NCI-H2227 (cell line): ENCODE results near the gene SAMM50.

Experiments
- DNase-seq: peaks from one replicate; lab custom pipeline; 2025; ENCODE audit not compliant: unreplicated experiment; lab: John Stamatoyannopoulos, UW

SAMM50 gene

GRCh38 chr22:43945632-43946383 lies 9.4 kb upstream of the SAMM50 start:
- DNase-seq = peak; percentile 5

GRCh38 chr22:43946384-43946667 lies 8.9 kb upstream of the SAMM50 start:
- DNase-seq = peak; percentile 9

- no peak for DNase-seq
Measured at GRCh38 chr22:43948836-43949406, 6.3 kb upstream of the SAMM50 start.

- DNase-seq = no peak
Measured at GRCh38 chr22:43951391-43951790, 3.9 kb upstream of the SAMM50 start.

GRCh38 chr22:43951966-43952365 lies 3.3 kb upstream of the SAMM50 start:
- no peak for DNase-seq

GRCh38 chr22:43953988-43954785 lies 1.1 kb upstream of the SAMM50 start:
- no peak for DNase-seq

GRCh38 chr22:43955883-43956782 lies 891 bp downstream of the SAMM50 start:
- DNase-seq = no peak

- no peak for DNase-seq
Measured at GRCh38 chr22:43956805-43957463, 1.7 kb downstream of the SAMM50 start.

- DNase-seq = no peak
Measured at GRCh38 chr22:43957871-43958270, 2.6 kb downstream of the SAMM50 start.

- no peak for DNase-seq
Measured at GRCh38 chr22:43964314-43964857, 9.1 kb downstream of the SAMM50 start.

GRCh38 chr22:43967069-43967468 lies 11.8 kb downstream of the SAMM50 start:
- no peak for DNase-seq

- DNase-seq = no peak
Measured at GRCh38 chr22:43968614-43969013, 13.4 kb downstream of the SAMM50 start.

GRCh38 chr22:43969021-43969878 lies 14.0 kb downstream of the SAMM50 start:
- no peak for DNase-seq

- no peak for DNase-seq
Measured at GRCh38 chr22:43969989-43970755, 14.9 kb downstream of the SAMM50 start.

- DNase-seq = no peak
Measured at GRCh38 chr22:43971112-43971511, 15.9 kb downstream of the SAMM50 start.

- no peak for DNase-seq
Measured at GRCh38 chr22:43972931-43973462, 17.8 kb downstream of the SAMM50 start.

GRCh38 chr22:43974028-43974545 lies 18.8 kb downstream of the SAMM50 start:
- no peak for DNase-seq

GRCh38 chr22:43975041-43975440 lies 19.8 kb downstream of the SAMM50 start:
- no peak for DNase-seq
